ENCODE measurements around the gene OSBPL3. TPM values are rescaled to one million over a fixed set of nuclear protein-coding genes. Genes with fewer than 3 reads are reported as not detected.

OSBPL3 gene
- total RNA-seq, 1 donor from 2014 or later = 8.0 TPM

DNA sequence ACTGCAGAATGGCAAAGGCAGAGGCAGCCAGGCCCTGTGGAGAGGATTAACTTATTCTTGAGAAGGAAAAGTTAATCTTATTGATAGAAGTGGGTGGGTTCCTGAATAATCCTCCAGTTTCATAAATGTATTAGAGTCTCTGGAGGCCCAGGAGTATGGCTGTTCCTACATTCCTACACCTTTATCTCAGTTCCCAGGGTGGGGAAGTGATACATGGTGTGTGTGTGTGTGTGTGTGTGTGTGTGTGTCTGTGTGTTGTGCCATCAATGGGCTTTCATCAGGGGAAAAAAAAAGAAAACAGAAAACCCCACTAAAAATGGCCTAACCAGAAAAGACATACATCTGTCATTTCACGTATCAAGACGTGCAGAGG is 200.7 kb downstream of the OSBPL3 start:
- H3K27me3 ChIP-seq = no peaks in the 10 kb centered on the region
- H3K79me2 ChIP-seq (ENCODE audit: low read depth) = no peaks in the 10 kb centered on the region
- no peak overlapping the region for H2AFZ ChIP-seq (replicated peaks)
- Mint-ChIP-seq H3K36me3 (peaks cover 3% of the 10 kb centered on the region), H3K4me1 (no peaks in the 10 kb centered on the region), H3K9me3 (peaks cover 6% of the 10 kb centered on the region), H3K4me3 (no peak overlapping the region), H3K27ac (no peak overlapping the region), H3K27me3 (ENCODE audit: insufficient read depth, low read depth) (peaks cover 6% of the 10 kb centered on the region)
- H4K20me1 ChIP-seq (ENCODE audit: low read depth) = no peaks in the 10 kb centered on the region
- H3K27ac ChIP-seq = no peak overlapping the region
- no peaks in the 10 kb centered on the region for H3F3A ChIP-seq (ENCODE audit: low read depth)
- no peaks in the 10 kb centered on the region for H3K9me3 ChIP-seq (ENCODE audit: low read depth)
- no peak for DNase-seq (ENCODE audit: low spot score)
- H3K4me3 ChIP-seq = no peak overlapping the region
- no peaks in the 10 kb centered on the region for H3K36me3 ChIP-seq
- H3K9ac ChIP-seq = no peak overlapping the region
- H3K4me2 ChIP-seq = no peak overlapping the region
- H3K4me1 ChIP-seq = no peaks in the 10 kb centered on the region
- TF ChIP-seq EZH2phosphoT487 (IDR thresholded peaks at IDR 0.05) = no peak
- TF ChIP-seq EZH2 (IDR thresholded peaks at IDR 0.05) = no peak
- TF ChIP-seq, protein P1, sequence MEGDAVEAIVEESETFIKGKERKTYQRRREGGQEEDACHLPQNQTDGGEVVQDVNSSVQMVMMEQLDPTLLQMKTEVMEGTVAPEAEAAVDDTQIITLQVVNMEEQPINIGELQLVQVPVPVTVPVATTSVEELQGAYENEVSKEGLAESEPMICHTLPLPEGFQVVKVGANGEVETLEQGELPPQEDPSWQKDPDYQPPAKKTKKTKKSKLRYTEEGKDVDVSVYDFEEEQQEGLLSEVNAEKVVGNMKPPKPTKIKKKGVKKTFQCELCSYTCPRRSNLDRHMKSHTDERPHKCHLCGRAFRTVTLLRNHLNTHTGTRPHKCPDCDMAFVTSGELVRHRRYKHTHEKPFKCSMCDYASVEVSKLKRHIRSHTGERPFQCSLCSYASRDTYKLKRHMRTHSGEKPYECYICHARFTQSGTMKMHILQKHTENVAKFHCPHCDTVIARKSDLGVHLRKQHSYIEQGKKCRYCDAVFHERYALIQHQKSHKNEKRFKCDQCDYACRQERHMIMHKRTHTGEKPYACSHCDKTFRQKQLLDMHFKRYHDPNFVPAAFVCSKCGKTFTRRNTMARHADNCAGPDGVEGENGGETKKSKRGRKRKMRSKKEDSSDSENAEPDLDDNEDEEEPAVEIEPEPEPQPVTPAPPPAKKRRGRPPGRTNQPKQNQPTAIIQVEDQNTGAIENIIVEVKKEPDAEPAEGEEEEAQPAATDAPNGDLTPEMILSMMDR (IDR thresholded peaks at IDR 0.05) = no peak

DNA sequence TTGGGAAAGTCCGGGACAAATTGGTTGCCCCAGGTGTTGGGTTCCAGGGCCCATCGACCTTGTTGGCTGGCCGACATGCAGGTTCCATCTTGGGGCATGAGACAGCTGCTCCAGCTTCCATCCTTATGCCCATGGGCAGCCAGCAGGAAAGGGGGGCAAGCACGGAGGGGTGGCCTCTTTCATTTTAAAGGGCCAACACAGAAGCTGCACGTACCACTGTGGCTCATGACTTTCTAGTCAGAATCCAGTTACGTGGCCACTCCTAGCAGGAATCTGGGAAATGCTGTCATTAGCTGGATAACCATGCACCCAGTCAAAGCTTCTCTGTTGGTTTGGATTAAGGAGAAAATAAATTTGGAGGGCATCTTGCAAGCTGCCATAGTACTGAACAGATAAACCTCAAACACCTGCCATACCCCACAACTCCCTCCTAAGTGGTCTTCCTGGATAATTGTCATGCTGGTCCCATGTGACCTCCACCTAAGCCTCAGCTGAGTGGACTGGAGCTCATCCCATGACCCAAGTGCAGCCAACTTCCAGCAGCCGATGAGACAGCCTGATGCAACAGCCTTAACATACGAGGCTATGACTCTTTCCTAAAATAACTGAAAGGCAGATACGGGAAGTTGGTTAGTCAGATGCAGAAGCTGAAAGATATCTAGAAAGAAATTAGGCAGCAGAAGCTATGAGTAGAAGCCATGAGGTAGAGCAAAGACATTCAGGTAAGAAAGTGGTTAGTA is 201.3 kb downstream of the OSBPL3 start:
- no peaks in the 10 kb centered on the region for H3K9me3 ChIP-seq (ENCODE audit: low read depth)
- H3K36me3 ChIP-seq = no peaks in the 10 kb centered on the region
- H3K9ac ChIP-seq = no peak overlapping the region
- H3K4me1 ChIP-seq = no peaks in the 10 kb centered on the region
- no peaks in the 10 kb centered on the region for H3K79me2 ChIP-seq (ENCODE audit: low read depth)
- H3K27me3 ChIP-seq = no peaks in the 10 kb centered on the region
- no peak overlapping the region for H3K27ac Mint-ChIP-seq
- peaks cover 5% of the 10 kb centered on the region for H3K9me3 Mint-ChIP-seq
- H3K36me3 Mint-ChIP-seq = peaks cover 2% of the 10 kb centered on the region
- H2AFZ ChIP-seq (replicated peaks) = no peak overlapping the region
- no peak for DNase-seq (ENCODE audit: low spot score)
- H3K4me1 Mint-ChIP-seq = no peaks in the 10 kb centered on the region
- H3K4me3 Mint-ChIP-seq = no peak overlapping the region
- H3K4me2 ChIP-seq = no peak overlapping the region
- no peak overlapping the region for H3K27ac ChIP-seq
- H3F3A ChIP-seq (ENCODE audit: low read depth) = no peaks in the 10 kb centered on the region
- H3K27me3 Mint-ChIP-seq (ENCODE audit: insufficient read depth, low read depth) = peaks cover 2% of the 10 kb centered on the region
- no peak overlapping the region for H3K4me3 ChIP-seq
- TF ChIP-seq EZH2 (IDR thresholded peaks at IDR 0.05) = no peak
- TF ChIP-seq, protein P1 (IDR thresholded peaks at IDR 0.05) = no peak
- TF ChIP-seq EZH2phosphoT487 (IDR thresholded peaks at IDR 0.05) = no peak
- H4K20me1 ChIP-seq (ENCODE audit: low read depth) = no peaks in the 10 kb centered on the region

DNA sequence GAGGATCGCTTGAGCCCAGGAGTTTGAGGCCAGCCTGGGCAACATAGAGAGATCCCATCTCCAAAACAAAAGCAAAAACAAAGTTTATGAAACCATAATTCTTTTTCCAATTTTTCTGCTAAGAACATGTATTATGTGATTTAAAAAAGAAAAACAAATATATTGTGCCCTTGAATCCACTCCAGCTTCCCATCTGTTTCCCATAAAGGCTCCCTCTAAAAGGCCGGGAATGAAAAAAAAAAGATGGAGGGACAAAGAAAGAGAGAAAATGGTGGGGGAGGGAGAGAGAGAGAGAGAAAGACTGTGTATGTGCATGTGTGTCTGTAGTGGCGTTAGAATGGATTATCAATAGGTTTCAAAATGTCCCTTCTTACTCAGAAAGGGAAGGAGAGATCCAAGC is 202.2 kb downstream of the OSBPL3 start:
- no peak overlapping the region for H3K4me2 ChIP-seq
- no peaks in the 10 kb centered on the region for H3K27me3 ChIP-seq
- no peaks in the 10 kb centered on the region for H4K20me1 ChIP-seq (ENCODE audit: low read depth)
- no peak overlapping the region for H3K4me3 ChIP-seq
- H3K9ac ChIP-seq = no peak overlapping the region
- Mint-ChIP-seq H3K4me1 (no peaks in the 10 kb centered on the region), H3K27me3 (ENCODE audit: insufficient read depth, low read depth) (no peaks in the 10 kb centered on the region), H3K4me3 (no peak overlapping the region), H3K27ac (no peak overlapping the region), H3K36me3 (no peaks in the 10 kb centered on the region), H3K9me3 (no peaks in the 10 kb centered on the region)
- H3K9me3 ChIP-seq (ENCODE audit: low read depth) = no peaks in the 10 kb centered on the region
- no peaks in the 10 kb centered on the region for H3K4me1 ChIP-seq
- TF ChIP-seq EZH2phosphoT487 (IDR thresholded peaks at IDR 0.05) (no peak), EZH2 (IDR thresholded peaks at IDR 0.05) (no peak)
- TF ChIP-seq, protein P1 (IDR thresholded peaks at IDR 0.05) = no peak
- H3K36me3 ChIP-seq = no peaks in the 10 kb centered on the region
- H3K27ac ChIP-seq = no peak overlapping the region
- no peak overlapping the region for H2AFZ ChIP-seq (replicated peaks)
- no peaks in the 10 kb centered on the region for H3K79me2 ChIP-seq (ENCODE audit: low read depth)
- no peaks in the 10 kb centered on the region for H3F3A ChIP-seq (ENCODE audit: low read depth)
- no peak for DNase-seq (ENCODE audit: low spot score)

All from neural progenitor cell (in vitro differentiated cells).